ENCODE results near the gene MELTF.

MELTF gene

DNA sequence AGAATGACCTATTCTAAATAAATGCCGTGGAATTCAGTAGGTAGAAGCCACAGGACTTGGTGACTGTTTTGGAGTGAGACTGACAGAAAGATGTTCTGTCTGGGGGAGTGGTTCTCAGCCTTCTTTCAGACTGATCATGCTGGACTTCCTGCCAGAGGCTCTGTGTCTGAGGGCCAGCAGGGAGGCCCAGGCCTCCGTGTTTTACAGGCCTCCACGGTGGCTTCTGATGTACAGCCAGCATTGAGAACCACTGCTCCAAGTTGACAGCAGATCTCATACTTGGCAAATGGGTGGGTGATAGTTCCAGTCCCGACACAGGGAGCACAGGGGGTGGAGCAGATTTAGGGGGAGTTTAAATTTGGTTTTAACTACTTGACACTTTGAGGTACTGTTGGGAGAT is 54.3 kb downstream of the MELTF start:
- DNase-seq (ENCODE audit: low read depth in 2 of 2), result no peak
- no peak overlapping the region for H3K4me3 ChIP-seq (replicated peaks in 1 of 2; ENCODE audit: low read depth in 2 of 2, low read length in 2 of 2)
- TF ChIP-seq, protein P1, sequence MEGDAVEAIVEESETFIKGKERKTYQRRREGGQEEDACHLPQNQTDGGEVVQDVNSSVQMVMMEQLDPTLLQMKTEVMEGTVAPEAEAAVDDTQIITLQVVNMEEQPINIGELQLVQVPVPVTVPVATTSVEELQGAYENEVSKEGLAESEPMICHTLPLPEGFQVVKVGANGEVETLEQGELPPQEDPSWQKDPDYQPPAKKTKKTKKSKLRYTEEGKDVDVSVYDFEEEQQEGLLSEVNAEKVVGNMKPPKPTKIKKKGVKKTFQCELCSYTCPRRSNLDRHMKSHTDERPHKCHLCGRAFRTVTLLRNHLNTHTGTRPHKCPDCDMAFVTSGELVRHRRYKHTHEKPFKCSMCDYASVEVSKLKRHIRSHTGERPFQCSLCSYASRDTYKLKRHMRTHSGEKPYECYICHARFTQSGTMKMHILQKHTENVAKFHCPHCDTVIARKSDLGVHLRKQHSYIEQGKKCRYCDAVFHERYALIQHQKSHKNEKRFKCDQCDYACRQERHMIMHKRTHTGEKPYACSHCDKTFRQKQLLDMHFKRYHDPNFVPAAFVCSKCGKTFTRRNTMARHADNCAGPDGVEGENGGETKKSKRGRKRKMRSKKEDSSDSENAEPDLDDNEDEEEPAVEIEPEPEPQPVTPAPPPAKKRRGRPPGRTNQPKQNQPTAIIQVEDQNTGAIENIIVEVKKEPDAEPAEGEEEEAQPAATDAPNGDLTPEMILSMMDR (IDR thresholded peaks at IDR 0.05; ENCODE audit: low read depth, low read length), result no peak

DNA sequence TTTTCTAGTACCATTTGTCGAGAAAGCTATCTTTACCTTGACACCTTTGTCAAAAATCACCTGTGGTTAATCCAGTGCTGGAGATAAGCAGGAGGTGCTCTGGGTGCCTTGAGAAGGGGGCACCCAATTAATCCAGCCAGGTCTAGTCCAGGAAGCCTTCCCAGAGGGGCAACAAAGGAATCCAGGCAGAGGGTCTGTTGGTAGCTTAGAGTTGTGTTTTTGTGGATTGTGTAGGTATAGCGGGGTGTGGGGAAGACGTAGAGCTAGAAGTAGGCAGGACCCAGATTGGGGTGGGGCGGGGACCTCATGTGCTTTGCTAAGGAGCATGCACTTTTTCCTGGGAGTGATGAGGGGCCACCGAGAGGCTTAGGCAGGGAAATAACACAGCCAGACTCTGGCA is 55.0 kb downstream of the MELTF start:
- H3K4me3 ChIP-seq (replicated peaks in 1 of 2; ENCODE audit: low read depth in 2 of 2, low read length in 2 of 2), result no peak overlapping the region
- DNase-seq (ENCODE audit: low read depth in 2 of 2), result no peak
- TF ChIP-seq, protein P1 (IDR thresholded peaks at IDR 0.05; ENCODE audit: low read depth, low read length), result no peak

DNA sequence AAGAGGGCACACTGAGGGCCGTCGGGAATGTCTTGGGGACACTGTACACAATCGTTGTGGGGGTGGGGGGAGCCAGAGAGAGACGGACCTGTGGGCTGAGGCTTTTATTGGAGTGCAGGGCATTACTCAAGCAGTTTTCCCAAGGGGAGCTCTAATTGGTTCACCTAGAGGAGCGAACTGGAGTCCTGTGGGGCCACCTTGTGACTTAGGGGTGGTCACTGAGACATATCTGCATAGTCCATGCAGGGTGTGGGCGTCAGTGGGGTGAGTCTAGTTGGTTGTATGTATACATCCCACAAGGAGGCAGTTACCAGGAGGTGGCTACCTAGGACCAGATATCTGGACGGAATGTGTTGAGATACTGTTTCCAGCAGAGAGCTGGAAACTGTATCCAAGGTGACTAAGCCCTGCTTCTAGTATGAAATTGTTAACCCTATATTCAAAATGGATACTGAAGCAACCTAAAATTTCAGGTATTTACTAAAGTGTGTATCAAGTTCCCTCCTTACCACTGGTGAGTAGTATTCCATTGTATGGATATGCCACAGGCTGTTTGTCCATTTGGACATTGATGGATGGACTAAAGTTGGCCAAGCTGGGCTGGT is 58.4 kb downstream of the MELTF start:
- TF ChIP-seq, protein P1 (IDR thresholded peaks at IDR 0.05; ENCODE audit: low read depth, low read length), result no peak
- peak in 1 of 2 donors; percentile 18 for DNase-seq (ENCODE audit: low read depth in 2 of 2)
- no peak overlapping the region for H3K4me3 ChIP-seq (replicated peaks in 1 of 2; ENCODE audit: low read depth in 2 of 2, low read length in 2 of 2)

DNA sequence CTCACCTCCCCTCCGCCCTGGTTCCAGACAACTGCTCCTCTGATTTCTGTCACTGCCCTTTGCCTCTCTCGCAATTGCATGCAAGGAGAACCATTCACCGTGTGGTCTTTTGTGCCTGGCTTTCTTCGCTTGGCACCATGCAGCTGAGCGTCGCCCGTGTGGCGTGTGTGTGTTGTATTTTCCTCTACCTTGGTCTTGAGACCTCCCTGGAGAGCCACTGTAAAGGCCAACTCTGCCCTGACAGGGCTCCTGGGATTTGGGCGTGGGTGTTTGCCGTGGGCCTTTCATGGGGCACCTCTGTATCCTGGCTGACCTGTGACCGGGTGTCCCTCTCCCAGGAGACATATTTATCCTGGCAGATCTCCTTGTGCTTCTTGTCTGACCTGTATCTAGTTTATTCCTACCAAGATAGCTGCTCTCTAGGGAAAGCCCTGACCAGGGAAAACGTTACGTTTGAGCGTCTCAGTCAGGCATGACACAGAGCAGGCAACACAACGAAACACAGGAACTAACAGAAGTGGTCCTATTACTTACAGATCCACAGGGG is 59.0 kb downstream of the MELTF start:
- no peak overlapping the region for H3K4me3 ChIP-seq (replicated peaks in 1 of 2; ENCODE audit: low read depth in 2 of 2, low read length in 2 of 2)
- DNase-seq (ENCODE audit: low read depth in 2 of 2), result no peak
- TF ChIP-seq, protein P1 (IDR thresholded peaks at IDR 0.05; ENCODE audit: low read depth, low read length), result no peak

DNA sequence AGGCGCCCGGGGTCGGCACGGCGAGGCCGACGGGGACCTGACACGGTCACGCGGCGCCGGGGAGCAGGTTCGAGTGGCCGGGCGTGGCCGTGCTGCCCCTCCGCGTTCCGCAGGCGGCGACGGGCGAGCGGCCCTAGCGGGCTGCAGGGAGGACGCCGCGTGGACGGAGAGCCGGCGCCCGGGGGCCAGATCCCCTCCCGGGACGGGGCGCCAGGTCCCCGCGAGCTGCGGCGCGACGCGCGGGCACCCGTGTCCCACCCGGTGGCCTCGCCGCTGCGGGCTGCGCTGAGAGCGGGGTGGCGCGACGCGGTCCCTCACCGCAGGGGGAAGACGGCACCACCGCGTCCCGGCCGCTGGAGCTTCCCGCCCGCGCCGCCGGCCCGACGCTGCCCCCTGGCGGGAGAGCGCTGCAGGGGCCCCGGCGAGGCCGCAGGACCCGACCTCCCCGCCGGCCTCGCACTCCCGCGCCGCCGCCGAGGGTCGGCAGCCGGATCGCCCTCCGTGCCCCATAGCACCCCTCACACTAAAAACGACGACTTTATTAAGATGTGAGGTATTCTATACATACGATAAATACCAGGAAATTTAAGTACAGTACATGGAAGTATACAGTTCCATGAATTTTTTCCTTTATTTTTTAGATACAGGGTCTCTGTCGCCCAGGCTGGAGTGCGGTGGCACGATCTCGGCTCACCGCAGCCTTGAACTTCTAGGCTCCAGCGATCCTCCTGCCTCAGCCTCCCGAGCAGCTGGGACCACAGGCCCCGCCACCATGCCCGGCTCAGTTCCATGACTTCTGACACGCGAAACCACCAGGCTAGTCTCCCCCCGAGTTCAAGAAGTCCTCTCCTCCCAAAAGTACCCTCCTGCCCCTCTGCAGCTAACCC is 59.7 kb downstream of the MELTF start:
- DNase-seq (ENCODE audit: low read depth in 2 of 2), result peak; percentile 43 to 63
- H3K4me3 ChIP-seq (replicated peaks in 1 of 2; ENCODE audit: low read depth in 2 of 2, low read length in 2 of 2), result peak overlapping the region; percentile 55 to 63
- TF ChIP-seq, protein P1 (IDR thresholded peaks at IDR 0.05; ENCODE audit: low read depth, low read length), result peak; percentile 18

DNA sequence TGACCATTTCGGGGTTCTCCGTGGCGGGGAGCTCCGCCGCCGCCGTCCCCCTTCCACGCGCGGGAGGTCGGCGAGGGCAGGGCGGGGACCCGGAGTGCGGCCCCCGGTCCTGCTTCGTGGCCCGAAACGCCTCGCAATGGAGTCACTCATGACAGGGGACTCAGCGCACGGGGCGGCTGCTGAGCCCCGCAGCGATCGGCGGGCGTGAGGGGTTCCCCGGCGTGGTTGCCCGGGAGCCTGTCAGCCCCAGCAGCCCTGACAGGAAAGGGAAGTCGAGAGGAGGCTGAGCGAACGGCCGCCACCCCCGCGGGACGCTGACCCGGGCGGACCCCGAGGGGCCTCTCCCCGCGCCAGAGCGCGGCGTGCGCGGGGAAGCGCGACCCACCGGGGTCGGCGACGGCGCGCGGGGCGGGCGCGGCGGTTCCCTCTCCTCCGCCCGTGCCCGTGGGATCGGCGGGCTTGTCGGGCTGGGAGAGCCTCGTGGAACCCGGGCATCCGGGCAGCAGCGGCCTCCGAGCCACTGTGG is 60.4 kb downstream of the MELTF start:
- H3K4me3 ChIP-seq (replicated peaks in 1 of 2; ENCODE audit: low read depth in 2 of 2, low read length in 2 of 2), result peak overlapping the region; percentile 55 to 63
- TF ChIP-seq, protein P1 (IDR thresholded peaks at IDR 0.05; ENCODE audit: low read depth, low read length), result no peak
- peak in 1 of 2 donors; percentile 29 for DNase-seq (ENCODE audit: low read depth in 2 of 2)
